Measurements from ENCODE around the gene GRIK3.

The GRIK3 gene

GRCh38 chr1:37017720-37018119, 16.6 kb downstream of the GRIK3 start:
- no peaks in the 10 kb centered on the region for H3K36me3 ChIP-seq (ENCODE audit: control insufficient read depth in 1 of 2, insufficient read depth in 2 of 2, low read length in 2 of 2)
- no peaks in the 10 kb centered on the region for H3K27me3 ChIP-seq (ENCODE audit: control insufficient read depth in 1 of 2, insufficient read depth in 2 of 2, low read length in 2 of 2)
- H3K27ac ChIP-seq (ENCODE audit: low read depth, low read length): no peak overlapping the region
- no peak overlapping the region for H3K9ac ChIP-seq (ENCODE audit: low read depth in 1 of 2, low read length in 2 of 2)
- no peak overlapping the region for H3K4me3 ChIP-seq (ENCODE audit: low read depth in 1 of 2, low read length in 2 of 2)
- H3K9me3 ChIP-seq (ENCODE audit: control insufficient read depth in 1 of 2, low read length in 2 of 2): no peaks in the 10 kb centered on the region
- no peaks in the 10 kb centered on the region for H3K4me1 ChIP-seq (ENCODE audit: control insufficient read depth in 1 of 2, insufficient read depth in 2 of 2, low read length in 2 of 2)

GRCh38 chr1:37016121-37016520, 18.2 kb downstream of the GRIK3 start:
- Histone ChIP-seq H3K9ac (ENCODE audit: low read depth in 1 of 2, low read length in 2 of 2) (no peak overlapping the region), H3K4me1 (ENCODE audit: control insufficient read depth in 1 of 2, insufficient read depth in 2 of 2, low read length in 2 of 2) (no peaks in the 10 kb centered on the region), H3K4me3 (ENCODE audit: low read depth in 1 of 2, low read length in 2 of 2) (no peak overlapping the region), H3K36me3 (ENCODE audit: control insufficient read depth in 1 of 2, insufficient read depth in 2 of 2, low read length in 2 of 2) (no peaks in the 10 kb centered on the region), H3K9me3 (ENCODE audit: control insufficient read depth in 1 of 2, low read length in 2 of 2) (no peaks in the 10 kb centered on the region), H3K27ac (ENCODE audit: low read depth, low read length) (no peak overlapping the region), H3K27me3 (ENCODE audit: control insufficient read depth in 1 of 2, insufficient read depth in 2 of 2, low read length in 2 of 2) (no peaks in the 10 kb centered on the region)

GRCh38 chr1:37015713-37016112, 18.6 kb downstream of the GRIK3 start:
- H3K27ac ChIP-seq (ENCODE audit: low read depth, low read length): no peak overlapping the region
- H3K27me3 ChIP-seq (ENCODE audit: control insufficient read depth in 1 of 2, insufficient read depth in 2 of 2, low read length in 2 of 2): no peaks in the 10 kb centered on the region
- no peaks in the 10 kb centered on the region for H3K9me3 ChIP-seq (ENCODE audit: control insufficient read depth in 1 of 2, low read length in 2 of 2)
- no peaks in the 10 kb centered on the region for H3K4me1 ChIP-seq (ENCODE audit: control insufficient read depth in 1 of 2, insufficient read depth in 2 of 2, low read length in 2 of 2)
- H3K9ac ChIP-seq (ENCODE audit: low read depth in 1 of 2, low read length in 2 of 2): no peak overlapping the region
- no peaks in the 10 kb centered on the region for H3K36me3 ChIP-seq (ENCODE audit: control insufficient read depth in 1 of 2, insufficient read depth in 2 of 2, low read length in 2 of 2)
- no peak overlapping the region for H3K4me3 ChIP-seq (ENCODE audit: low read depth in 1 of 2, low read length in 2 of 2)

- Histone ChIP-seq H3K4me3 (ENCODE audit: low read depth in 1 of 2, low read length in 2 of 2) (no peak overlapping the region), H3K9me3 (ENCODE audit: control insufficient read depth in 1 of 2, low read length in 2 of 2) (no peaks in the 10 kb centered on the region)
These were observed 22.1 kb downstream of the GRIK3 start for GRCh38 chr1:37012226-37012625.

GRCh38 chr1:37010011-37010410, 24.3 kb downstream of the GRIK3 start:
- no peak overlapping the region for H3K4me3 ChIP-seq (ENCODE audit: low read depth in 1 of 2, low read length in 2 of 2)
- H3K4me1 ChIP-seq (ENCODE audit: control insufficient read depth in 1 of 2, insufficient read depth in 2 of 2, low read length in 2 of 2): no peaks in the 10 kb centered on the region
- H3K36me3 ChIP-seq (ENCODE audit: control insufficient read depth in 1 of 2, insufficient read depth in 2 of 2, low read length in 2 of 2): no peaks in the 10 kb centered on the region
- H3K9me3 ChIP-seq (ENCODE audit: control insufficient read depth in 1 of 2, low read length in 2 of 2): no peaks in the 10 kb centered on the region
- no peaks in the 10 kb centered on the region for H3K27me3 ChIP-seq (ENCODE audit: control insufficient read depth in 1 of 2, insufficient read depth in 2 of 2, low read length in 2 of 2)
- H3K27ac ChIP-seq (ENCODE audit: low read depth, low read length): no peak overlapping the region
- no peak overlapping the region for H3K9ac ChIP-seq (ENCODE audit: low read depth in 1 of 2, low read length in 2 of 2)

More at GRCh38 chr1:37012226-37012625, 22.1 kb downstream of the GRIK3 start:
- Histone ChIP-seq H3K27ac (ENCODE audit: low read depth, low read length) (no peak overlapping the region), H3K4me1 (ENCODE audit: control insufficient read depth in 1 of 2, insufficient read depth in 2 of 2, low read length in 2 of 2) (no peaks in the 10 kb centered on the region), H3K27me3 (ENCODE audit: control insufficient read depth in 1 of 2, insufficient read depth in 2 of 2, low read length in 2 of 2) (no peaks in the 10 kb centered on the region), H3K36me3 (ENCODE audit: control insufficient read depth in 1 of 2, insufficient read depth in 2 of 2, low read length in 2 of 2) (no peaks in the 10 kb centered on the region), H3K9ac (ENCODE audit: low read depth in 1 of 2, low read length in 2 of 2) (no peak overlapping the region)

GRCh38 chr1:37009521-37009920, 24.8 kb downstream of the GRIK3 start:
- no peaks in the 10 kb centered on the region for H3K9me3 ChIP-seq (ENCODE audit: control insufficient read depth in 1 of 2, low read length in 2 of 2)
- no peaks in the 10 kb centered on the region for H3K4me1 ChIP-seq (ENCODE audit: control insufficient read depth in 1 of 2, insufficient read depth in 2 of 2, low read length in 2 of 2)
- H3K27me3 ChIP-seq (ENCODE audit: control insufficient read depth in 1 of 2, insufficient read depth in 2 of 2, low read length in 2 of 2): no peaks in the 10 kb centered on the region
- H3K36me3 ChIP-seq (ENCODE audit: control insufficient read depth in 1 of 2, insufficient read depth in 2 of 2, low read length in 2 of 2): no peaks in the 10 kb centered on the region
- H3K27ac ChIP-seq (ENCODE audit: low read depth, low read length): no peak overlapping the region
- H3K4me3 ChIP-seq (ENCODE audit: low read depth in 1 of 2, low read length in 2 of 2): no peak overlapping the region
- H3K9ac ChIP-seq (ENCODE audit: low read depth in 1 of 2, low read length in 2 of 2): no peak overlapping the region

GRCh38 chr1:37006132-37006868, 28.0 kb downstream of the GRIK3 start:
- Histone ChIP-seq H3K27ac (ENCODE audit: low read depth, low read length) (no peak overlapping the region), H3K27me3 (ENCODE audit: control insufficient read depth in 1 of 2, insufficient read depth in 2 of 2, low read length in 2 of 2) (peaks cover 0 to 3% of the 10 kb centered on the region in 2 donors), H3K9me3 (ENCODE audit: control insufficient read depth in 1 of 2, low read length in 2 of 2) (no peaks in the 10 kb centered on the region), H3K4me3 (ENCODE audit: low read depth in 1 of 2, low read length in 2 of 2) (no peak overlapping the region), H3K36me3 (ENCODE audit: control insufficient read depth in 1 of 2, insufficient read depth in 2 of 2, low read length in 2 of 2) (no peaks in the 10 kb centered on the region), H3K4me1 (ENCODE audit: control insufficient read depth in 1 of 2, insufficient read depth in 2 of 2, low read length in 2 of 2) (no peaks in the 10 kb centered on the region), H3K9ac (ENCODE audit: low read depth in 1 of 2, low read length in 2 of 2) (no peak overlapping the region)

- Histone ChIP-seq H3K4me3 (ENCODE audit: low read depth in 1 of 2, low read length in 2 of 2) (no peak overlapping the region), H3K27me3 (ENCODE audit: control insufficient read depth in 1 of 2, insufficient read depth in 2 of 2, low read length in 2 of 2) (peaks cover 0 to 3% of the 10 kb centered on the region in 2 donors), H3K9me3 (ENCODE audit: control insufficient read depth in 1 of 2, low read length in 2 of 2) (no peaks in the 10 kb centered on the region), H3K9ac (ENCODE audit: low read depth in 1 of 2, low read length in 2 of 2) (no peak overlapping the region), H3K27ac (ENCODE audit: low read depth, low read length) (no peak overlapping the region), H3K36me3 (ENCODE audit: control insufficient read depth in 1 of 2, insufficient read depth in 2 of 2, low read length in 2 of 2) (no peaks in the 10 kb centered on the region), H3K4me1 (ENCODE audit: control insufficient read depth in 1 of 2, insufficient read depth in 2 of 2, low read length in 2 of 2) (no peaks in the 10 kb centered on the region)
These were observed 31.4 kb downstream of the GRIK3 start for GRCh38 chr1:37002898-37003297.

GRCh38 chr1:37001703-37002102, 32.6 kb downstream of the GRIK3 start:
- peaks cover under 1 to 3% of the 10 kb centered on the region in 2 donors for H3K27me3 ChIP-seq (ENCODE audit: control insufficient read depth in 1 of 2, insufficient read depth in 2 of 2, low read length in 2 of 2)
- H3K9me3 ChIP-seq (ENCODE audit: control insufficient read depth in 1 of 2, low read length in 2 of 2): no peaks in the 10 kb centered on the region
- H3K27ac ChIP-seq (ENCODE audit: low read depth, low read length): no peak overlapping the region
- no peaks in the 10 kb centered on the region for H3K4me1 ChIP-seq (ENCODE audit: control insufficient read depth in 1 of 2, insufficient read depth in 2 of 2, low read length in 2 of 2)
- H3K4me3 ChIP-seq (ENCODE audit: low read depth in 1 of 2, low read length in 2 of 2): no peak overlapping the region
- H3K36me3 ChIP-seq (ENCODE audit: control insufficient read depth in 1 of 2, insufficient read depth in 2 of 2, low read length in 2 of 2): no peaks in the 10 kb centered on the region
- no peak overlapping the region for H3K9ac ChIP-seq (ENCODE audit: low read depth in 1 of 2, low read length in 2 of 2)

- Histone ChIP-seq H3K9me3 (ENCODE audit: control insufficient read depth in 1 of 2, low read length in 2 of 2) (no peaks in the 10 kb centered on the region), H3K4me1 (ENCODE audit: control insufficient read depth in 1 of 2, insufficient read depth in 2 of 2, low read length in 2 of 2) (no peaks in the 10 kb centered on the region), H3K9ac (ENCODE audit: low read depth in 1 of 2, low read length in 2 of 2) (no peak overlapping the region), H3K27me3 (ENCODE audit: control insufficient read depth in 1 of 2, insufficient read depth in 2 of 2, low read length in 2 of 2) (peaks cover 0 to 7% of the 10 kb centered on the region in 2 donors), H3K36me3 (ENCODE audit: control insufficient read depth in 1 of 2, insufficient read depth in 2 of 2, low read length in 2 of 2) (no peaks in the 10 kb centered on the region), H3K4me3 (ENCODE audit: low read depth in 1 of 2, low read length in 2 of 2) (no peak overlapping the region), H3K27ac (ENCODE audit: low read depth, low read length) (no peak overlapping the region)
These were observed 38.2 kb downstream of the GRIK3 start for GRCh38 chr1:36996106-36996505.
